Osteocyte (in vitro differentiated cells): ENCODE measurements around the gene CD36. TPM values are rescaled to one million over a fixed set of nuclear protein-coding genes. Genes with fewer than 3 reads are reported as not detected.

Experiments
- DNase-seq: peaks from one replicate; pipeline ENCODE4 v3.0.0; 2021; ENCODE audit warnings: mixed read lengths; ENCODE audit not compliant: unreplicated experiment; ENCODE audit errors: extremely low spot score
- H3K27ac Mint-ChIP-seq: one replicate; pipeline ENCODE4 v1.8.0; 2021; ENCODE audit warnings: mild to moderate bottlenecking, mixed read lengths; ENCODE audit not compliant: unreplicated experiment
- H3K27me3 Mint-ChIP-seq: one replicate; pipeline ENCODE4 v1.8.0; 2021; ENCODE audit warnings: mixed read lengths; ENCODE audit not compliant: unreplicated experiment
- H3K36me3 Mint-ChIP-seq: one replicate; pipeline ENCODE4 v1.8.0; 2021; ENCODE audit warnings: mixed read lengths; ENCODE audit not compliant: unreplicated experiment
- H3K4me1 Mint-ChIP-seq: one replicate; pipeline ENCODE4 v1.8.0; 2021; ENCODE audit warnings: mixed read lengths; ENCODE audit not compliant: unreplicated experiment
- H3K4me3 Mint-ChIP-seq: one replicate; pipeline ENCODE4 v1.8.0; 2021; ENCODE audit warnings: mild to moderate bottlenecking, moderate library complexity, mixed read lengths; ENCODE audit not compliant: unreplicated experiment
- H3K9me3 Mint-ChIP-seq: one replicate; pipeline ENCODE4 v1.8.0; 2021; ENCODE audit warnings: mixed read lengths; ENCODE audit not compliant: unreplicated experiment
- CTCF ChIP-seq: fragments of 200-600 bp; sonication (generic); IDR thresholded peaks from 2 replicates; pipeline ENCODE4 v1.5.0; 2021; ENCODE audit warnings: antibody characterized with exemption, mild to moderate bottlenecking, moderate library complexity
- total RNA-seq: library from RNA; stranded (reverse); gene quantifications from 2 replicates; pipeline ENCODE4 v1.2.1, GENCODE V29; 2021

The CD36 gene
- total RNA-seq, 1 donor from 2014 or later: 0.08 TPM

- H3K9me3 Mint-ChIP-seq: no peaks in the 10 kb centered on the region
- peaks cover 3% of the 10 kb centered on the region for H3K27me3 Mint-ChIP-seq
- H3K36me3 Mint-ChIP-seq: no peaks in the 10 kb centered on the region
- no peak for TF ChIP-seq CTCF
- no peak overlapping the region for H3K27ac Mint-ChIP-seq
- peaks cover 16% of the 10 kb centered on the region for H3K4me1 Mint-ChIP-seq
- no peak overlapping the region for H3K4me3 Mint-ChIP-seq
- DNase-seq: no peak
These were observed 64.8 kb downstream of the CD36 start for GRCh38 chr7:80703272-80703671.

GRCh38 chr7:80705130-80705781 is 66.8 kb downstream of the CD36 start:
- Mint-ChIP-seq H3K4me3 (no peak overlapping the region), H3K27ac (no peak overlapping the region), H3K9me3 (no peaks in the 10 kb centered on the region), H3K27me3 (no peaks in the 10 kb centered on the region), H3K36me3 (no peaks in the 10 kb centered on the region), H3K4me1 (peaks cover 4% of the 10 kb centered on the region)
- no peak for DNase-seq
- TF ChIP-seq CTCF: no peak

- Mint-ChIP-seq H3K36me3 (no peaks in the 10 kb centered on the region), H3K4me1 (no peaks in the 10 kb centered on the region), H3K27ac (no peak overlapping the region), H3K27me3 (no peaks in the 10 kb centered on the region), H3K9me3 (no peaks in the 10 kb centered on the region), H3K4me3 (no peak overlapping the region)
- TF ChIP-seq CTCF: no peak
- DNase-seq: no peak
These were observed 68.9 kb downstream of the CD36 start for GRCh38 chr7:80707318-80707717.

- DNase-seq: no peak
- Mint-ChIP-seq H3K4me1 (no peaks in the 10 kb centered on the region), H3K27ac (no peak overlapping the region), H3K9me3 (no peaks in the 10 kb centered on the region), H3K4me3 (no peak overlapping the region), H3K36me3 (no peaks in the 10 kb centered on the region), H3K27me3 (no peaks in the 10 kb centered on the region)
- TF ChIP-seq CTCF: no peak
These were observed 69.7 kb downstream of the CD36 start for GRCh38 chr7:80708123-80708522.

- Mint-ChIP-seq H3K27me3 (no peaks in the 10 kb centered on the region), H3K27ac (no peak overlapping the region), H3K36me3 (no peaks in the 10 kb centered on the region), H3K9me3 (no peaks in the 10 kb centered on the region), H3K4me3 (no peak overlapping the region), H3K4me1 (no peaks in the 10 kb centered on the region)
- no peak for DNase-seq
- no peak for TF ChIP-seq CTCF
These were observed 73.1 kb downstream of the CD36 start for GRCh38 chr7:80711531-80711930.
